Adrenal gland (tissue), 12 donors: ENCODE measurements around the gene USP53. TPM values are rescaled to one million over a fixed set of nuclear protein-coding genes. Genes with fewer than 3 reads are reported as not detected.

Experiments used
- DNase-seq, 7 donors: peaks; one replicate each; pipeline ENCODE4 v3.0.0-alpha.2; 2019 to 2020
- H3K27ac ChIP-seq, 5 donors: fragments of 200-600 bp; sonication (generic) in 4 of 5; 1 replicate in 3 of 5; 2 replicates in 2 of 5; pipeline versions ENCODE4 v1.5.1 to v1.8.0; 2016 to 2020; ENCODE audit warnings: mild to moderate bottlenecking in 1 of 5
- H3K27me3 ChIP-seq: fragments of 200-600 bp; 2 replicates; pipeline ENCODE4 v1.8.0; 2021
- H3K36me3 ChIP-seq, 2 donors: fragments of 200-600 bp; replicated peaks in 1 of 2; 1 replicate in 1 of 2; 2 replicates in 1 of 2; pipeline versions ENCODE4 v1.5.1 to v1.8.0; 2018 to 2022
- H3K4me1 ChIP-seq, 2 donors: fragments of 200-600 bp; replicated peaks in 1 of 2; 1 replicate in 1 of 2; 2 replicates in 1 of 2; pipeline versions ENCODE4 v1.5.1 to v1.8.0; 2018 to 2021
- H3K4me3 ChIP-seq, 4 donors: fragments of 200-600 bp; sonication (generic) in 3 of 4; one replicate each; pipeline ENCODE4 v1.5.1; 2016 to 2018
- H3K9me3 ChIP-seq, 3 donors: fragments of 200-600 bp; sonication (generic) in 1 of 3; replicated peaks in 1 of 3; 1 replicate in 2 of 3; 2 replicates in 1 of 3; pipeline versions ENCODE4 v1.5.1 to v1.8.0; 2016 to 2021
- CTCF ChIP-seq, 6 experiments: fragments of 450-650 bp in 4 of 6; fragments of 200-600 bp in 2 of 6; sonication (generic) in 1 of 6; IDR thresholded peaks; 1 replicate in 5 of 6; 2 replicates in 1 of 6; pipeline versions ENCODE4 v1.5.1 to v1.8.0; 2016 to 2021; ENCODE audit warnings: antibody characterized with exemption in 6 of 6, mild to moderate bottlenecking in 2 of 6, moderate library complexity in 1 of 6
- POLR2A ChIP-seq, 2 donors: fragments of 450-650 bp; IDR thresholded peaks; one replicate each; pipeline ENCODE4 v1.6.1; 2017; ENCODE audit warnings: antibody characterized with exemption in 2 of 2, mild to moderate bottlenecking in 2 of 2, moderate library complexity in 1 of 2
- whole genome bisulfite sequencing, 4 donors: extraction: QIAGEN DNeasy Blood & Tissue Kit in 2 of 4; methylation state at CpG; one replicate each; pipeline versions ENCODE4 v1.1.5 to v1.1.7; 2013 to 2017; 5-methylcytosine and 5-hydroxymethylcytosine counted together
- intact Hi-C, 2 donors: fragments of 100-400 bp; cut with DNase I; formaldehyde crosslinking; loops; one replicate each; pipeline versions ENCODE4 v1.14.1 to v1.15.0; 2022 to 2023
- polyA plus RNA-seq, 3 donors: library from polyadenylated mRNA; stranded (reverse); fragments of 200-250 nt in 2 of 3; fragments of 350-450 nt in 1 of 3; fragmentation: Illumina TruSeq in 1 of 3; extraction: RNeasy Lipid Tissue Mini Kit (QIAGEN cat#74804) in 1 of 3; gene quantifications; one replicate each; pipeline ENCODE4 v1.2.3, GENCODE V29; 2013 to 2014
- total RNA-seq, 9 donors: library from RNA; depleted of rRNA in 4 of 9; stranded (reverse); fragments of >200 nt in 4 of 9; fragments of 120-200 nt in 1 of 9; fragmentation: NEBNext Ultra II Directional in 1 of 9; extraction: Animal tissue kit (Norgen Biotek cat#: 25700) in 1 of 9; gene quantifications; one replicate each; pipeline versions ENCODE4 v1.1.0 to v1.2.4, GENCODE V29; 2013 to 2023
- donor health status: healthy with polysubstance abuse.
- donor health status: Bipolar disorder and iron deficiency.
- donor health status: DM: yes; HTN: yes; CAD: no.
- donor health status: DM: no; HTN: no; CAD: no.
- donor health status: DM: no; HTN: no; CAD: no.
- donor health status: DM: yes; HTN: yes; CAD: no.

The USP53 gene
- total and polyA plus RNA-seq, 12 donors = 7.0 to 78.9 (median 34.4) TPM

GRCh38 chr4:119281393-119281792, 68.9 kb downstream of the USP53 start:
- no peak overlapping the region for H3K27ac ChIP-seq
- WGBS, 4 donors = 64 to 71% (median 67%) methylated on average over 2 of the region's 2 CpGs
- DNase-seq = no peak
- H3K4me1 ChIP-seq = peaks cover 9 to 33% of the 10 kb centered on the region in 2 donors
- no peaks in the 10 kb centered on the region for H3K9me3 ChIP-seq
- no peaks in the 10 kb centered on the region for H3K36me3 ChIP-seq
- H3K4me3 ChIP-seq = no peak overlapping the region
- no peaks in the 10 kb centered on the region for H3K27me3 ChIP-seq
- intact Hi-C loops = loop anchor here in 1 of 2 donors (10.0 kb wide), 2 partner anchors 67 to 297 kb away; partner anchors contain the start of gene USP53
- TF ChIP-seq POLR2A (IDR thresholded peaks at IDR 0.05) (no peak), CTCF (IDR thresholded peaks at IDR 0.05) (no peak)

GRCh38 chr4:119284876-119285780, 72.6 kb downstream of the USP53 start:
- Histone ChIP-seq H3K4me3 (peak overlapping the region in 1 of 4 donors; percentile 18), H3K27me3 (no peaks in the 10 kb centered on the region), H3K4me1 (peaks cover 9 to 33% of the 10 kb centered on the region in 2 donors), H3K36me3 (no peaks in the 10 kb centered on the region), H3K27ac (peak overlapping the region in 3 of 5 donors; percentile 2 to 13 (median 11)), H3K9me3 (no peaks in the 10 kb centered on the region)
- no peak for DNase-seq
- intact Hi-C loops = loop anchor here (5.0 to 10.0 kb wide), 5 partner anchors 70 to 303 kb away; partner anchors contain the start of gene USP53 (in 2 of the 2)
- TF ChIP-seq CTCF (IDR thresholded peaks at IDR 0.05) (peak in 5 of 6 experiments; percentile 15 to 49 (median 37)), POLR2A (IDR thresholded peaks at IDR 0.05) (no peak)
- 15 to 20% (median 17%) methylated on average over 4 of the region's 4 CpGs for WGBS, 4 donors

GRCh38 chr4:119286377-119287002, 74.0 kb downstream of the USP53 start:
- TF ChIP-seq CTCF (IDR thresholded peaks at IDR 0.05) = peak; percentile 48 to 83 (median 74)
- no peak for TF ChIP-seq POLR2A (IDR thresholded peaks at IDR 0.05)
- peak in 4 of 7 donors; percentile 13 to 43 (median 28) for DNase-seq
- Histone ChIP-seq H3K4me1 (peaks cover 9 to 33% of the 10 kb centered on the region in 2 donors), H3K27me3 (no peaks in the 10 kb centered on the region), H3K36me3 (no peaks in the 10 kb centered on the region), H3K4me3 (no peak overlapping the region), H3K27ac (no peak overlapping the region), H3K9me3 (no peaks in the 10 kb centered on the region)
- 42 to 50% (median 46%) methylated on average over 3 of the region's 3 CpGs for WGBS, 4 donors
- intact Hi-C loops = loop anchor here (5.0 to 10.0 kb wide), 5 partner anchors 72 to 304 kb away; partner anchors contain the start of gene USP53 (in 2 of the 2)

GRCh38 chr4:119289313-119289712, 76.8 kb downstream of the USP53 start:
- H3K27ac ChIP-seq = no peak overlapping the region

More at GRCh38 chr4:119289313-119289712, 76.8 kb downstream of the USP53 start:
- TF ChIP-seq POLR2A (IDR thresholded peaks at IDR 0.05) (no peak), CTCF (IDR thresholded peaks at IDR 0.05) (no peak)
- DNase-seq = no peak
- 94 to 98% (median 95%) methylated on average over 5 of the region's 5 CpGs for WGBS, 4 donors
- no peak overlapping the region for H3K4me3 ChIP-seq
- no peaks in the 10 kb centered on the region for H3K9me3 ChIP-seq
- intact Hi-C loops = loop anchor here (5.0 to 10.0 kb wide), 5 partner anchors 75 to 307 kb away; partner anchors contain the start of gene USP53 (in 2 of the 2)
- peaks cover 9 to 20% of the 10 kb centered on the region in 2 donors for H3K4me1 ChIP-seq
- no peaks in the 10 kb centered on the region for H3K27me3 ChIP-seq
- peaks cover 0 to 2% of the 10 kb centered on the region in 2 donors for H3K36me3 ChIP-seq
